Natural killer cell (primary cell): ENCODE data around the gene LDHAL6B. TPM values are rescaled to one million over a fixed set of nuclear protein-coding genes. Genes with fewer than 3 reads are reported as not detected.

ENCODE experiments used
- ATAC-seq, 3 donors: fragments of 150-1000 bp in 2 of 3; fragments of 200-7000 bp in 1 of 3; cut with Tn5 transposase; 1 replicate in 1 of 3; 2 replicates in 2 of 3; pipeline ENCODE4 v1.10.0; 2021; ENCODE audit warnings: mild to moderate bottlenecking in 2 of 3, moderate library complexity in 2 of 3
- DNase-seq, 2 donors: peaks; one replicate each; pipeline versions ENCODE4 v3.0.0 to v3.0.0-alpha.2; 2013 to 2021; ENCODE audit warnings: mixed read lengths in 1 of 2
- H3K27ac ChIP-seq: one replicate; pipeline ENCODE4 v1.5.1; 2013; ENCODE audit warnings: mild to moderate bottlenecking, low read length
- H3K27me3 ChIP-seq: one replicate; pipeline ENCODE4 v1.6.1; 2013; ENCODE audit warnings: low read length; ENCODE audit not compliant: control insufficient read depth, insufficient read depth
- H3K36me3 ChIP-seq: one replicate; pipeline ENCODE4 v1.6.1; 2013; ENCODE audit warnings: low read length; ENCODE audit not compliant: control insufficient read depth, insufficient read depth
- H3K4me1 ChIP-seq: one replicate; pipeline ENCODE4 v1.6.1; 2013; ENCODE audit warnings: low read length; ENCODE audit not compliant: control insufficient read depth, insufficient read depth
- H3K4me3 ChIP-seq: one replicate; pipeline ENCODE4 v1.5.1; 2013; ENCODE audit warnings: low read length
- H3K9me3 ChIP-seq: one replicate; pipeline ENCODE4 v1.6.1; 2013; ENCODE audit warnings: low read length; ENCODE audit not compliant: control insufficient read depth, insufficient read depth
- H3K27ac Mint-ChIP-seq, 2 donors: one replicate each; pipeline ENCODE4 v1.8.0; 2022; ENCODE audit warnings: mild to moderate bottlenecking in 2 of 2, mixed read lengths in 2 of 2, moderate library complexity in 1 of 2
- H3K27me3 Mint-ChIP-seq, 2 donors: one replicate each; pipeline ENCODE4 v1.8.0; 2022; ENCODE audit warnings: low read depth in 2 of 2, mixed read lengths in 2 of 2
- H3K36me3 Mint-ChIP-seq: one replicate; pipeline ENCODE4 v1.8.0; 2022; ENCODE audit warnings: mixed read lengths
- H3K4me1 Mint-ChIP-seq, 2 donors: one replicate each; pipeline ENCODE4 v1.8.0; 2022; ENCODE audit warnings: mixed read lengths in 2 of 2
- H3K4me3 Mint-ChIP-seq: one replicate; pipeline ENCODE4 v1.8.0; 2022; ENCODE audit warnings: mild to moderate bottlenecking, moderate library complexity, mixed read lengths
- H3K9me3 Mint-ChIP-seq, 2 donors: one replicate each; pipeline ENCODE4 v1.8.0; 2022; ENCODE audit warnings: mixed read lengths in 2 of 2
- CTCF ChIP-seq: fragments of 200-600 bp; IDR thresholded peaks from one replicate; pipeline ENCODE4 v1.8.0; 2022; ENCODE audit warnings: antibody characterized with exemption
- WGBS: methylation state at CpG from one replicate; pipeline ENCODE4 v1.1.7; 2013; ENCODE audit warnings: missing lambda C conversion rate; ENCODE audit not compliant: insufficient coverage; 5-methylcytosine and 5-hydroxymethylcytosine counted together
- intact Hi-C: fragments of 100-400 bp; cut with micrococcal nuclease; formaldehyde crosslinking; loops from one replicate; pipeline ENCODE4 v1.14.2; 2022
- total RNA-seq, 4 donors: library from RNA; stranded (reverse); fragments of 120-200 nt in 1 of 4; gene quantifications; one replicate each; pipeline versions ENCODE4 v1.2.3 to v1.2.4, GENCODE V29; 2013 to 2022

The LDHAL6B gene
- total RNA-seq, 3 donors from 2014 or later (not counting 1 experiment from before 2014, with no cell fraction given), result not detected

DNA sequence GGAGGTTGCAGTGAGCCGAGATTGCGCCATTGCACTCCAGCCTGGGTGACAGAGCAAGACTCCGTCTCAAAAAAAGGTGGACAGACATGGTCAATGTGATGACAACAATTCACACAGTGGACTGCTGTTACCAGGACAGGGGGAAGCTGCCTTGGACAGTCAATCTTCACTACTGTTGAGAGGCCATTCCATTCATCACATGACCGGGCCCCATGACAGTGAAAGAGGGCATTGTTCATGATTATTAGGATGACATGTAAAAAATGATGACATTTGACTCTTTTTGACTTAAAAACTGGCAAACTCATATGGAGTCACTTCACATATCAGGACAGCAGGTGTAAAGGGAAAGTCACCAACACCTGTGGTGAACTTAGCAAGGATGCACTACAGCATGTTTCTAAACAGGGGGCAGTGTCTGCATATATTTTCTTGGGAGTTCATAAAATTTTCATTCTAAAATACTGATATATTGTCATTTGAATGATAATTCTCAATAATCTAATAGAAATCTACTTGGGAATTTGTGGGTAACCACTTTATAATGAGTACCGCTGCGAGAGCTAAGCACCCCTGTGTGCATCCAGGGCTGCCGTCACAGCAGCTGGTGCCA, 34.2 kb upstream of the LDHAL6B start:
- DNase-seq (no peak), ATAC-seq (no peak)
- H3K36me3 ChIP-seq, result no peaks in the 10 kb centered on the region
- no peak overlapping the region for H3K27ac ChIP-seq
- Mint-ChIP-seq H3K9me3 (no peaks in the 10 kb centered on the region), H3K27ac (no peak overlapping the region), H3K36me3 (no peaks in the 10 kb centered on the region), H3K4me1 (peaks cover 18 to 19% of the 10 kb centered on the region in 2 donors), H3K27me3 (peaks cover 3 to 11% of the 10 kb centered on the region in 2 donors), H3K4me3 (no peak overlapping the region)
- no peak for TF ChIP-seq CTCF
- H3K4me3 ChIP-seq, result no peak overlapping the region
- no peaks in the 10 kb centered on the region for H3K27me3 ChIP-seq
- 98% methylated on average over 7 of the region's 7 CpGs for WGBS
- no peaks in the 10 kb centered on the region for H3K9me3 ChIP-seq
- H3K4me1 ChIP-seq, result peaks cover 12% of the 10 kb centered on the region
- intact Hi-C loops, result no loop called here

GRCh38 chr15:59173194-59173593, 33.4 kb upstream of the LDHAL6B start:
- Histone ChIP-seq H3K4me1 (peaks cover 12% of the 10 kb centered on the region), H3K4me3 (no peak overlapping the region), H3K36me3 (no peaks in the 10 kb centered on the region), H3K27ac (no peak overlapping the region), H3K27me3 (no peaks in the 10 kb centered on the region), H3K9me3 (no peaks in the 10 kb centered on the region)
- Mint-ChIP-seq H3K4me3 (no peak overlapping the region), H3K9me3 (no peaks in the 10 kb centered on the region), H3K4me1 (peaks cover 18 to 19% of the 10 kb centered on the region in 2 donors), H3K36me3 (no peaks in the 10 kb centered on the region), H3K27ac (no peak overlapping the region), H3K27me3 (peaks cover 6 to 18% of the 10 kb centered on the region in 2 donors)
- DNase-seq, result no peak
- TF ChIP-seq CTCF, result no peak
- no peak for ATAC-seq
- intact Hi-C loops, result no loop called here
- 100% methylated on average over 1 of the region's 5 CpGs for WGBS

- H3K9me3 ChIP-seq, result no peaks in the 10 kb centered on the region
- Mint-ChIP-seq H3K4me3 (no peak overlapping the region), H3K27me3 (peaks cover 8 to 18% of the 10 kb centered on the region in 2 donors), H3K27ac (no peak overlapping the region), H3K9me3 (no peaks in the 10 kb centered on the region), H3K4me1 (peaks cover 17% of the 10 kb centered on the region in 2 donors), H3K36me3 (no peaks in the 10 kb centered on the region)
- no peak overlapping the region for H3K27ac ChIP-seq
- 96% methylated on average over 10 of the region's 12 CpGs for WGBS
- no peak for DNase-seq
- intact Hi-C loops, result no loop called here
- peaks cover 17% of the 10 kb centered on the region for H3K4me1 ChIP-seq
- H3K36me3 ChIP-seq, result no peaks in the 10 kb centered on the region
- TF ChIP-seq CTCF, result no peak
- H3K4me3 ChIP-seq, result no peak overlapping the region
- no peak for ATAC-seq
- H3K27me3 ChIP-seq, result no peaks in the 10 kb centered on the region
Observed at GRCh38 chr15:59174151-59174834, 32.4 kb upstream of the LDHAL6B start.
